Activated CD8-positive, alpha-beta T cell treated with anti-CD3 and anti-CD28 coated beads, Interleukin-2, amount 10 ng/mL, durations not matched to agents 7 days and 5 days (primary cell): ENCODE results near the gene SGO1. TPM values are rescaled to one million over a fixed set of nuclear protein-coding genes. Genes with fewer than 3 reads are reported as not detected.

Experiments used
- ATAC-seq: fragments of 150-1000 bp; cut with Tn5 transposase; one replicate; pipeline ENCODE4 v1.10.0; 2021; ENCODE audit warnings: moderate library complexity
- CTCF ChIA-PET: fragments of 350-600 bp; sonication (Branson Sonifier 250); formaldehyde crosslinking; loops from one replicate; lab custom pipeline; 2021; ENCODE audit warnings: antibody characterized with exemption; lab: Charles Lee
- POLR2A ChIA-PET: fragments of 350-600 bp; sonication (Branson Sonifier 250); formaldehyde crosslinking; loops from one replicate; lab custom pipeline; 2021; ENCODE audit warnings: antibody characterized with exemption; lab: Charles Lee
- DNase-seq: peaks from one replicate; pipeline ENCODE4 v3.0.0-alpha.2; 2020
- H3K27ac Mint-ChIP-seq: one replicate; pipeline ENCODE4 v1.8.0; 2021; ENCODE audit warnings: mild to moderate bottlenecking, mixed read lengths
- H3K27me3 Mint-ChIP-seq: one replicate; pipeline ENCODE4 v1.8.0; 2021; ENCODE audit warnings: low read depth, mixed read lengths
- H3K36me3 Mint-ChIP-seq: one replicate; pipeline ENCODE4 v1.8.0; 2021; ENCODE audit warnings: low read depth, mixed read lengths
- H3K4me1 Mint-ChIP-seq: one replicate; pipeline ENCODE4 v1.8.0; 2021; ENCODE audit warnings: low read depth, mixed read lengths
- H3K4me3 Mint-ChIP-seq: one replicate; pipeline ENCODE4 v1.8.0; 2021; ENCODE audit warnings: mild to moderate bottlenecking, mixed read lengths
- H3K9me3 Mint-ChIP-seq: one replicate; pipeline ENCODE4 v1.8.0; 2022; ENCODE audit warnings: mixed read lengths; ENCODE audit not compliant: insufficient read depth
- microRNA-seq: library from miRNA; unstranded; fragments of <30 nt; microRNA quantifications from one replicate; pipeline ENCODE4 v1.2.0, GENCODE V29; 2022
- total RNA-seq, 2 experiments: library from RNA; stranded (reverse); gene quantifications; one replicate each; pipeline ENCODE4 v1.2.3, GENCODE V29; 2021

Gene SGO1
- total RNA-seq, 2 experiments from 2014 or later = 43.6 to 43.7 TPM

DNA sequence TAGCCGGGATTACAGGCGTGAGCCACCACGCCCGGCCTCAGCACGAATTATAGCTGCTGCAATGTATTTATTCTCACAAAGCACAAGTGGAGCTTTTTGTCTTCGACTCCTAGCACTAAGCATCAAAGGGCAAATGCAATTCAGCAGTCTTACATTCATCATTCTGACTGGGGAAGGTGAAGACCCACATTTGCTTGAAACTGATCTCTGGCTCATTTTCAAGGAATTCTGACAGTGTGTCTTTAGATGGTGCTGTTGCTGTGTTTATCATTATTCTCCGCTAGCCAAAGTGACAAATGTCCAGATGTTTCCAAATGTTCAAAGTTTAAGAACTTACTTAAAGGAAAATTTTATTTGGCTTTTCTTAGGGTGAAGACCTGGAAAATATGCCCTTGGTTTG is 55.9 kb downstream of the SGO1 start:
- H3K4me3 Mint-ChIP-seq = no peak overlapping the region
- CTCF ChIA-PET = no interaction called here
- H3K27me3 Mint-ChIP-seq = no peaks in the 10 kb centered on the region
- H3K27ac Mint-ChIP-seq = no peak overlapping the region
- POLR2A ChIA-PET = no interaction called here
- H3K36me3 Mint-ChIP-seq = peaks cover 73% of the 10 kb centered on the region
- no peak for ATAC-seq
- no peak for DNase-seq
- peaks cover 18% of the 10 kb centered on the region for H3K4me1 Mint-ChIP-seq
- H3K9me3 Mint-ChIP-seq = no peaks in the 10 kb centered on the region

GRCh38 chr3:20128358-20128757 is 57.6 kb downstream of the SGO1 start:
- no peaks in the 10 kb centered on the region for H3K9me3 Mint-ChIP-seq
- peak overlapping the region; percentile 13 for H3K27ac Mint-ChIP-seq
- no peaks in the 10 kb centered on the region for H3K27me3 Mint-ChIP-seq
- POLR2A ChIA-PET = no interaction called here
- DNase-seq = no peak
- H3K36me3 Mint-ChIP-seq = peaks cover 73% of the 10 kb centered on the region
- ATAC-seq = no peak
- CTCF ChIA-PET = no interaction called here
- H3K4me1 Mint-ChIP-seq = peaks cover 18% of the 10 kb centered on the region
- no peak overlapping the region for H3K4me3 Mint-ChIP-seq

DNA sequence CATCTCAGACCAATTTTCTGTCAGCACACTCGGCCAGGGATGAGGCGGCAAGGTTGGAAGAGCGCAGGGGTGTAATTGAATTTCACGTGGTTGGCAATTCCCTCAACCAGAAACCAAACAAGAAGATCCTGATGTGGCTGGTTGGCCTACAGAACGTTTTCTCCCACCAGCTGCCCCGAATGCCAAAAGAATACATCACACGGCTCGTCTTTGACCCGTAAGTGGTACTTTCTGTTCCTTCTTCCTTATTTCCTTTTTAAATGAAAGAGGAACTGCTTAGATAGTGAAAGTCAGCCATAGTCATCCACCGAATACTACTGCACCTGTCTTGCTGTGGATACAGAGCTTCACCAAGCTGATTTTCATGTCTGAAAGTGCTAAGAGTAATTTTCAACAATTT is 60.1 kb downstream of the SGO1 start:
- H3K4me3 Mint-ChIP-seq = no peak overlapping the region
- no peak overlapping the region for H3K27ac Mint-ChIP-seq
- ChIA-PET POLR2A (no interaction called here), CTCF (no interaction called here)
- H3K27me3 Mint-ChIP-seq = no peaks in the 10 kb centered on the region
- ATAC-seq = no peak
- H3K4me1 Mint-ChIP-seq = peaks cover 12% of the 10 kb centered on the region
- no peak for DNase-seq
- no peaks in the 10 kb centered on the region for H3K9me3 Mint-ChIP-seq
- peaks cover 82% of the 10 kb centered on the region for H3K36me3 Mint-ChIP-seq

GRCh38 chr3:20125289-20125688 is 60.7 kb downstream of the SGO1 start:
- Mint-ChIP-seq H3K4me3 (no peak overlapping the region), H3K27ac (no peak overlapping the region), H3K36me3 (peaks cover 83% of the 10 kb centered on the region), H3K9me3 (no peaks in the 10 kb centered on the region), H3K27me3 (no peaks in the 10 kb centered on the region), H3K4me1 (peaks cover 12% of the 10 kb centered on the region)
- ChIA-PET POLR2A (no interaction called here), CTCF (no interaction called here)
- no peak for ATAC-seq
- no peak for DNase-seq

DNA sequence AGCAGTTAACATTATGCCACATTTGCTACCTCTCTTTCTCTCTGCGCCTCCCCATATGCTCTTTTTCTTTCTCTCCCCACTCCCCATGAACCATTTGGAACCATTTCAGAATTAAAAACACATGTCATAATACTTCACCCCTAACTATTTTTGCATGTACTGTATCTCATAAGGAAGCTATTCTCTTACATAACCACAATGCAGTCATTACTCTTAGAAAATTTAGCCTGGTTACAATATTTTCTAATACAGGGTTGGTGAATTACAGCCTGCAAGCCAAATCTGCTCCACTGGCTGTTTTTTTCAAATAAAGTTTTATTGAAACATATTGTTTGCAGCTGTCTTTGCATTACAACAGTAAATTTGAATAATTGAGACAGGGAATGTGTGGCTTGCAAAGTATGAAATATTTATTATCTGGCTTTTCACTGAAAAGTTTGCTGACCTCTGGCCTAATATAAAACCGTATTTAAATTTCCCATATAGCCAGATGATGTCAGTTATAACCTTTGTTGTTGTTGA is 62.8 kb downstream of the SGO1 start:
- ATAC-seq (no peak), DNase-seq (no peak)
- Mint-ChIP-seq H3K27me3 (no peaks in the 10 kb centered on the region), H3K4me3 (no peak overlapping the region), H3K4me1 (peaks cover 8% of the 10 kb centered on the region), H3K27ac (no peak overlapping the region), H3K36me3 (peaks cover 82% of the 10 kb centered on the region), H3K9me3 (no peaks in the 10 kb centered on the region)
- ChIA-PET POLR2A (no interaction called here), CTCF (no interaction called here)

DNA sequence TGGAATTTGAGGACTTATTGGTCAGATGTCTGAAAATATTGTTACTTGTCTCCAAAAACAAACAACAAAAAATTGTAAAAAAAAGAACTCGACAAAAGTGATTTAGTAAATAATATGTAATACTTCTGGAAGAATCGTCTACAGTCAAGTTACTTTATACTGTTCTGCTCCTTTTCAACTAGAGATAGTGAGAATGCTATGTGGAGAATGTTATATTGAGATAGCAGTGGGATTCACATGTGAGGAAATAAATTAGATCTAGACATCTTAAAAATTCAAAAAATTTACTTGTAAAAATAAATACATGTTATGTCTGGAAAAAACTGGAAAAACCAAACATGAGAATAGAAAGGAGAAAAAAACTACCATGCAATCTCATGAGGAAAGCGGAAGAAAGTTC is 64.9 kb downstream of the SGO1 start:
- Mint-ChIP-seq H3K4me3 (no peak overlapping the region), H3K27me3 (no peaks in the 10 kb centered on the region), H3K9me3 (no peaks in the 10 kb centered on the region), H3K4me1 (peaks cover 6% of the 10 kb centered on the region), H3K27ac (no peak overlapping the region), H3K36me3 (peaks cover 81% of the 10 kb centered on the region)
- CTCF ChIA-PET = interaction anchor here (1.5 kb wide), 1 partner anchor 12 kb away, joined by 4 read pairs; no protein-coding TSS in a partner anchor
- no peak for DNase-seq
- ATAC-seq = no peak
- POLR2A ChIA-PET = no interaction called here

Small RNA genes within 50 kb of the gene (microRNA-seq; reads per million reads assigned to microRNA genes)
- 2.9 reads per million for gene MIR3135A

Other genes starting within 250 kb of the SGO1 start
- 10 to 100 TPM; 57.8 to 59.8 TPM for gene RAB5A, start 239.1 kb downstream of the SGO1 start, total RNA-seq
- gene PP2D1, start 173.9 kb downstream of the SGO1 start, total RNA-seq = not detected
- gene KAT2B, start 145.8 kb downstream of the SGO1 start, total RNA-seq = 100 to 1,000 TPM; 112 to 120 TPM